ENCODE data around the gene CAMK4. TPM values are rescaled to one million over a fixed set of nuclear protein-coding genes. Genes with fewer than 3 reads are reported as not detected.

Gene CAMK4
- 1 to 10 TPM; 1.0 to 1.1 TPM for total RNA-seq
- polyA plus RNA-seq (ENCODE audit: insufficient read length in 6 of 6): 10 to 100 TPM; 14.2 to 18.3 (median 15.5) TPM
- long read RNA-seq, donor 1, full-length matches to known transcripts: 4 of 4 reads
- long read RNA-seq, donor 1, partial matches to known transcripts: 0 of 4 reads
- long read RNA-seq, donor 1, other reads (novel, unspliced or antisense): 0 of 4 reads
- long read RNA-seq, donor 2, full-length matches to known transcripts: 4 of 4 reads
- long read RNA-seq, donor 2, partial matches to known transcripts: 0 of 4 reads
- long read RNA-seq, donor 2, other reads (novel, unspliced or antisense): 0 of 4 reads
- long read RNA-seq, donor 3, full-length matches to known transcripts: 3 of 3 reads
- long read RNA-seq, donor 3, partial matches to known transcripts: 0 of 3 reads
- long read RNA-seq, donor 3, other reads (novel, unspliced or antisense): 0 of 3 reads
- long read RNA-seq, donor 4: 0 reads
- long read RNA-seq, donor 5, full-length matches to known transcripts: 1 of 1 reads
- long read RNA-seq, donor 5, partial matches to known transcripts: 0 of 1 reads
- long read RNA-seq, donor 5, other reads (novel, unspliced or antisense): 0 of 1 reads
- long read RNA-seq, donor 6, partial matches to known transcripts: 6 of 6 reads
- long read RNA-seq, donor 6, other reads (novel, unspliced or antisense): 0 of 6 reads
- long read RNA-seq, donor 7, full-length matches to known transcripts: 1 of 1 reads
- long read RNA-seq, donor 7, partial matches to known transcripts: 0 of 1 reads
- long read RNA-seq, donor 7, other reads (novel, unspliced or antisense): 0 of 1 reads
- long read RNA-seq, donor 8, full-length matches to known transcripts: 5 of 5 reads
- long read RNA-seq, donor 8, partial matches to known transcripts: 0 of 5 reads
- long read RNA-seq, donor 8, other reads (novel, unspliced or antisense): 0 of 5 reads
- long read RNA-seq, donor 9: 0 reads
- long read RNA-seq, donor 10: 0 reads
- long read RNA-seq, donor 11, full-length matches to known transcripts: 12 of 30 reads
- long read RNA-seq, donor 11, partial matches to known transcripts: 18 of 30 reads
- long read RNA-seq, donor 11, other reads (novel, unspliced or antisense): 0 of 30 reads
- long read RNA-seq, donor 12, full-length matches to known transcripts: 5 of 5 reads
- long read RNA-seq, donor 12, partial matches to known transcripts: 0 of 5 reads
- long read RNA-seq, donor 12, other reads (novel, unspliced or antisense): 0 of 5 reads

DNA sequence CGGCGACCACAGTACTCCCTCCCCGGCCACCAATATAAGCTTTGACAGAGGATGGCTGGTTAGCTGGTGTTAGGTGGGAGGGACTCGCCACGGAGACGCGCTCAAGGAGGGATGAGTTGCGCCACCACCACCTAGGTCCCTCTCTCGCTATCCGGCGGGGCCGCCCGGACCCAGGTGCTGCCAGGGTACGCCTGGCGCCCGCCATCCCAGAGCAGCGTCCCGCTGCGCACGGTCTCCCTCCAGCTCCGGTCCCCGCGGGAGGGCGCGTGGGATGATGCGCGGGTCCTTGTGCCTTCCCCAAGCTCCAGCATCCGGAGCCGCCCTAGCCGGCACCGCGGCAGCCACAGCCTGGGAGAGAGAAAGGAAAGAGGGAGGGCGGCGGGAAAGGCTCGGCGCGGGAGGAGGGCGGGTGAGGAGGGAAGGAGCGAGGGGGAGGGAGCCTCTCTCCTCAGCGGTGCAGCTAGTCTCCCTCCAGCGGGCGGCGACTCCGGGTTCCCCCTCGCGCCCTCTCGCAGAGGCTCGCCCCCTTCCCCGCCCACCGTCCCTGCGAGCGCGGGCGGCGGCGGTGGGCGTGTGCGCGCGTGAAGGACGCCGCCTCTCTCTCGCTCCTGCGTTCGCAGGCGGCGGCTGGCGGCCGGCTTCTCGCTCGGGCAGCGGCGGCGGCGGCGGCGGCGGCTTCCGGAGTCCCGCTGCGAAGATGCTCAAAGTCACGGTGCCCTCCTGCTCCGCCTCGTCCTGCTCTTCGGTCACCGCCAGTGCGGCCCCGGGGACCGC is at the start of gene CAMK4:
CAMK4 (plus strand) TSS at position 598 of the 774 bp plus-strand sequence; CDS start at position 698, 100 bp downstream.
- Histone ChIP-seq H3K4me1 (peaks cover 0 to 8% of the 10 kb centered on the region in 2 donors), H3K4me3 (peak within 1 kb of the TSS; percentile 39 to 43), H3K27me3 (peaks cover 15 to 61% of the 10 kb centered on the region in 2 donors), H3K9me3 (no peaks in the 10 kb centered on the region), H3K27ac (no peak within 1 kb of the TSS), H3K36me3 (no peaks in the 10 kb centered on the region)
- ATAC-seq (peak; percentile 95), DNase-seq (peak; percentile 71 to 93 (median 82))
- TF ChIP-seq, protein P1, sequence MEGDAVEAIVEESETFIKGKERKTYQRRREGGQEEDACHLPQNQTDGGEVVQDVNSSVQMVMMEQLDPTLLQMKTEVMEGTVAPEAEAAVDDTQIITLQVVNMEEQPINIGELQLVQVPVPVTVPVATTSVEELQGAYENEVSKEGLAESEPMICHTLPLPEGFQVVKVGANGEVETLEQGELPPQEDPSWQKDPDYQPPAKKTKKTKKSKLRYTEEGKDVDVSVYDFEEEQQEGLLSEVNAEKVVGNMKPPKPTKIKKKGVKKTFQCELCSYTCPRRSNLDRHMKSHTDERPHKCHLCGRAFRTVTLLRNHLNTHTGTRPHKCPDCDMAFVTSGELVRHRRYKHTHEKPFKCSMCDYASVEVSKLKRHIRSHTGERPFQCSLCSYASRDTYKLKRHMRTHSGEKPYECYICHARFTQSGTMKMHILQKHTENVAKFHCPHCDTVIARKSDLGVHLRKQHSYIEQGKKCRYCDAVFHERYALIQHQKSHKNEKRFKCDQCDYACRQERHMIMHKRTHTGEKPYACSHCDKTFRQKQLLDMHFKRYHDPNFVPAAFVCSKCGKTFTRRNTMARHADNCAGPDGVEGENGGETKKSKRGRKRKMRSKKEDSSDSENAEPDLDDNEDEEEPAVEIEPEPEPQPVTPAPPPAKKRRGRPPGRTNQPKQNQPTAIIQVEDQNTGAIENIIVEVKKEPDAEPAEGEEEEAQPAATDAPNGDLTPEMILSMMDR (IDR thresholded peaks at IDR 0.05): no peak
- intact Hi-C loops (cut with DNase I): no loop called here

DNA sequence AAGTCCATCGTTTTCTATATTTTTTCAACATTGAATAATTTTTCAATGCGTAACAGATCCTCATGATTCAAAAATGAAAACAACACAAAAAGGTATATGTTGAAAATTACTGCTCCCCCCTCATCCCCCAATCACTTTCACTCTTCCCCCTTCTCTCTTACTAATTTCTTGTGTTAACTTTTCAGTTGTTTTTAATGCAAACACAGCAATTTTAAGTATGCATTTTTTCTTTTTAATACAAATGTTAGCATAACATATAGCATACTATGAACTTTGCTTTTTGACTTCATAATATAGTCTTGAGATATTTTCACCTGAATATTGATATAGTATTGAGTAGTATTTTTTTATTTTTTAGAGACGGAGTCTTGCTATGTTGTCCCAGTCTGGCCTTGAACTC is 41.1 kb upstream of the CAMK4 start:
- H3K27me3 ChIP-seq: peaks cover 0 to 5% of the 10 kb centered on the region in 2 donors
- no peaks in the 10 kb centered on the region for H3K36me3 ChIP-seq
- H3K27ac ChIP-seq: no peak overlapping the region
- H3K9me3 ChIP-seq: peaks cover 0 to 2% of the 10 kb centered on the region in 2 donors
- DNase-seq (no peak), ATAC-seq (no peak)
- H3K4me3 ChIP-seq: no peak overlapping the region
- TF ChIP-seq, protein P1 (IDR thresholded peaks at IDR 0.05): no peak
- intact Hi-C loops (cut with DNase I): no loop called here
- no peaks in the 10 kb centered on the region for H3K4me1 ChIP-seq

DNA sequence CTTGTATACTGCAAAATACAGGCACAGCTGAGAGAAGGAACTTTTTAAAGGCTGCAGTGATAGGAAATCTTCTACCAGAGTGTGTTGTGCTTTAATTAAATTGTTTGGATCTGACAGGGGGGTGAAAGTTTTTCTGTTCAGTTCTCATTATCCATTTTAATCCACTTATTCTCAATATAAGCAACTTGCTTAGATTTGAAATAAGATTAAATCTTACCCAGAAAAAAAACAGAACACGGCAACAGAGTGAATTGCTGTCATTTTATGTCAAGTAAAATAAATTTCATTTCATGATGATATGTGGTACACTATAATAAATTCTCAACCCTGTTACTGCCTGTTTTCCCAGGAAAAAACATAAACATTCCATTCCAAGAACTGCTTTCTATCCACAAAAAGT is 37.1 kb upstream of the CAMK4 start:
- H3K4me1 ChIP-seq: no peaks in the 10 kb centered on the region
- no peaks in the 10 kb centered on the region for H3K27me3 ChIP-seq
- H3K4me3 ChIP-seq: no peak overlapping the region
- DNase-seq (no peak), ATAC-seq (no peak)
- intact Hi-C loops (cut with DNase I): no loop called here
- no peaks in the 10 kb centered on the region for H3K36me3 ChIP-seq
- H3K27ac ChIP-seq: no peak overlapping the region
- TF ChIP-seq, protein P1 (IDR thresholded peaks at IDR 0.05): no peak
- H3K9me3 ChIP-seq: no peaks in the 10 kb centered on the region

DNA sequence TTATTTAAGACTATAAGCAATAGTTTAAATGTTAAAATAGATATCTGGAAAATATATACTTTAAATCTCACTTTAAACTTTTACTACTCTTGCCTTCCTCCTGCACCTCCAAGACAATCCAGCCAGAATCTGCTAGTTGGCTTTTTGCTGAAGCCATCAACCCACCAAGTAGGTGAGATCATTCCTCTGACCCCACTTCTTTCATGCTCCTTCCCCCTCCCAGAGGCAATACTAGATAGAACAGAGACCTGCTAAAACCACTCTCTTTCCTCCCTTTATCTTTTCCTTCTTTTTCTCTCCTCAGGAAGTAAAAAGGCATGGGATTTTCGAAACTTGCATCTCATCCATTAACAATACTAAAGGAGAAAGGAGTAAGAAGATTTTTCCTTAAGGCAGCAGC is 30.1 kb upstream of the CAMK4 start:
- H3K9me3 ChIP-seq: no peaks in the 10 kb centered on the region
- DNase-seq: no peak
- TF ChIP-seq, protein P1 (IDR thresholded peaks at IDR 0.05): no peak
- intact Hi-C loops (cut with DNase I): no loop called here
- H3K27ac ChIP-seq: no peak overlapping the region
- no peaks in the 10 kb centered on the region for H3K4me1 ChIP-seq
- H3K27me3 ChIP-seq: no peaks in the 10 kb centered on the region
- no peak for ATAC-seq
- H3K36me3 ChIP-seq: no peaks in the 10 kb centered on the region
- H3K4me3 ChIP-seq: no peak overlapping the region
